H1 (cell line): ENCODE measurements around the gene ANKRD34B.

ENCODE experiments used
- ATF3 ChIP-seq: IDR thresholded peaks from 2 replicates; pipeline ENCODE4 v1.6.1; 2011; ENCODE audit warnings: low read depth, mild to moderate bottlenecking, low read length; ENCODE audit not compliant: insufficient read depth
- CHD1 ChIP-seq: IDR thresholded peaks from 2 replicates; pipeline ENCODE4 v1.6.1; 2012; ENCODE audit warnings: low read depth, low read length, improper control_type of control experiment
- CTCF ChIP-seq, 3 experiments: IDR thresholded peaks; 1 replicate in 2 of 3; 2 replicates in 1 of 3; pipeline versions ENCODE4 v1.5.1 to v1.6.1; 2011; ENCODE audit warnings: low read length in 3 of 3, mild to moderate bottlenecking in 3 of 3, inconsistent platforms in 2 of 3, low read depth in 1 of 3, moderate library complexity in 1 of 3; ENCODE audit not compliant: insufficient read depth in 1 of 3; ENCODE audit errors: control extremely low read depth in 1 of 3
- EP300 ChIP-seq, 2 experiments: IDR thresholded peaks; 1 replicate in 1 of 2; 2 replicates in 1 of 2; pipeline ENCODE4 v1.6.1; 2011 to 2012; ENCODE audit warnings: low read depth in 2 of 2, low read length in 2 of 2, mild to moderate bottlenecking in 2 of 2, borderline replicate concordance in 1 of 2, inconsistent platforms in 1 of 2, moderate library complexity in 1 of 2
- GTF2F1 ChIP-seq: IDR thresholded peaks from 2 replicates; pipeline ENCODE4 v1.6.1; 2012; ENCODE audit warnings: low read depth, low read length, improper control_type of control experiment, borderline replicate concordance
- POLR2A ChIP-seq, 2 experiments: IDR thresholded peaks; 1 replicate in 1 of 2; 2 replicates in 1 of 2; pipeline ENCODE4 v1.6.1; 2011; ENCODE audit warnings: low read depth in 2 of 2, low read length in 2 of 2, mild to moderate bottlenecking in 2 of 2; ENCODE audit errors: control extremely low read depth in 1 of 2
- POLR2AphosphoS5 ChIP-seq: IDR thresholded peaks from 2 replicates; pipeline ENCODE4 v1.6.1; 2011; ENCODE audit warnings: low read depth, low read length
- RAD21 ChIP-seq, 2 experiments: IDR thresholded peaks in 1 of 2; conservative IDR thresholded peaks in 1 of 2; 2 replicates each; pipeline ENCODE4 v1.6.1; 2011; ENCODE audit warnings: low read depth in 2 of 2, low read length in 2 of 2, improper control_type of control experiment in 1 of 2, inconsistent platforms in 1 of 2, mild to moderate bottlenecking in 1 of 2, moderate library complexity in 1 of 2
- SP2 ChIP-seq: IDR thresholded peaks from 2 replicates; pipeline ENCODE4 v1.6.1; 2012; ENCODE audit warnings: mild to moderate bottlenecking, low read length, inconsistent platforms
- TAF7 ChIP-seq: optimal IDR thresholded peaks from 2 replicates; pipeline ENCODE3; 2011; ENCODE audit warnings: low read depth, mild to moderate bottlenecking, inconsistent platforms, low read length, moderate library complexity, borderline replicate concordance

GRCh38 chr5:80579050-80579449 lies 9.0 kb upstream of the ANKRD34B start:
- no peak for TF ChIP-seq CTCF (IDR thresholded peaks at IDR 0.05; ENCODE audit: control extremely low read depth in 1 of 3, insufficient read depth in 1 of 3, low read depth in 1 of 3, low read length in 3 of 3)
- no peak for TF ChIP-seq ATF3
- no peak for TF ChIP-seq RAD21 (IDR thresholded peaks at IDR 0.05 in 1 of 2, conservative IDR thresholded peaks at IDR 0.05 in 1 of 2; ENCODE audit: low read depth in 2 of 2, low read length in 2 of 2)
- no peak for TF ChIP-seq EP300 (IDR thresholded peaks at IDR 0.05; ENCODE audit: borderline replicate concordance in 1 of 2, low read depth in 2 of 2, low read length in 2 of 2)
- TF ChIP-seq GTF2F1: no peak
- TF ChIP-seq POLR2AphosphoS5: no peak
- no peak for TF ChIP-seq CHD1
- TF ChIP-seq POLR2A (IDR thresholded peaks at IDR 0.05; ENCODE audit: control extremely low read depth in 1 of 2, low read depth in 2 of 2, low read length in 2 of 2): no peak
- no peak for TF ChIP-seq SP2
- no peak for TF ChIP-seq TAF7
